Ovary (tissue), 9 donors: ENCODE measurements around the gene SLC25A1. TPM values are rescaled to one million over a fixed set of nuclear protein-coding genes. Genes with fewer than 3 reads are reported as not detected.

Experiments used
- DNase-seq, 5 donors: peaks; one replicate each; pipeline ENCODE4 v3.0.0-alpha.2; 2019 to 2020
- H3K27ac ChIP-seq, 2 donors: fragments of 200-600 bp; one replicate each; pipeline versions ENCODE4 v1.5.1 to v1.8.0; 2019 to 2022
- H3K27me3 ChIP-seq: fragments of 200-600 bp; one replicate; pipeline ENCODE4 v1.8.0; 2022
- H3K36me3 ChIP-seq: fragments of 200-600 bp; sonication (generic); one replicate; pipeline ENCODE4 v1.5.1; 2019
- H3K4me1 ChIP-seq: one replicate; pipeline ENCODE4 v1.8.1; 2013; ENCODE audit warnings: mild to moderate bottlenecking, moderate library complexity; ENCODE audit not compliant: insufficient read depth
- H3K4me3 ChIP-seq: fragments of 200-600 bp; sonication (generic); one replicate; pipeline ENCODE4 v1.5.1; 2017
- H3K9me3 ChIP-seq, 2 donors: fragments of 200-600 bp in 1 of 2; sonication (generic) in 1 of 2; one replicate each; pipeline versions ENCODE4 v1.5.1 to v1.8.1; 2013 to 2019; ENCODE audit warnings: mild to moderate bottlenecking in 1 of 2, moderate library complexity in 1 of 2
- EP300 ChIP-seq: sonication (generic); formaldehyde crosslinking; IDR thresholded peaks from one replicate; pipeline ENCODE4 v1.6.1; 2017; ENCODE audit warnings: antibody characterized with exemption
- POLR2A ChIP-seq: fragments of 450-650 bp; IDR thresholded peaks from one replicate; pipeline ENCODE4 v1.6.1; 2017; ENCODE audit warnings: antibody characterized with exemption, mild to moderate bottlenecking, moderate library complexity
- WGBS, 3 donors: extraction: QIAGEN DNeasy Blood & Tissue Kit in 1 of 3; methylation state at CpG; one replicate each; pipeline versions ENCODE4 v1.1.5 to v1.1.7; 2013 to 2017; 5-methylcytosine and 5-hydroxymethylcytosine counted together
- intact Hi-C, 4 donors: fragments of 100-400 bp; cut with DNase I; formaldehyde crosslinking; loops; one replicate each; pipeline versions ENCODE4 v1.11.0 to v1.15.1; 2022 to 2023
- polyA plus RNA-seq, 2 donors: library from polyadenylated mRNA; stranded (reverse); fragments of 200-250 nt in 1 of 2; fragments of 350-450 nt in 1 of 2; fragmentation: Illumina TruSeq in 1 of 2; extraction: RNeasy Lipid Tissue Mini Kit (QIAGEN cat#74804) in 1 of 2; gene quantifications; one replicate each; pipeline ENCODE4 v1.2.3, GENCODE V29; 2013 to 2014
- total RNA-seq, 7 donors: library from RNA; depleted of rRNA in 2 of 7; stranded (reverse); fragments of >200 nt in 2 of 7; fragmentation: NEBNext Ultra II Directional in 3 of 7; extraction: Animal tissue kit (Norgen Biotek cat#: 25700) in 3 of 7; gene quantifications; one replicate each; pipeline versions ENCODE4 v1.1.0 to v1.2.4, GENCODE V29; 2016 to 2023
- TF ChIP-seq, protein P1 (sequence below), 3 donors: fragments of 450-650 bp in 2 of 3; fragments of 200-600 bp in 1 of 3; IDR thresholded peaks; one replicate each; pipeline versions ENCODE4 v1.5.1 to v1.8.0; 2016 to 2022; ENCODE audit warnings: antibody characterized with exemption in 3 of 3, mild to moderate bottlenecking in 1 of 3
- donor health status: DM: no; HTN: no; CAD: no; lungs with moderate emphysema.
- donor health status: DM: no; HTN: no; CAD: no.
- donor health status: Bipolar disorder and iron deficiency.
- donor health status: DM: yes; HTN: yes; CAD: no.
- donor health status: DM: no; HTN: no; CAD: no.
- donor health status: DM: yes; HTN: yes; CAD: no.

SLC25A1 gene
- total and polyA plus RNA-seq, 9 donors, result 15.8 to 90.7 (median 63.9) TPM

DNA sequence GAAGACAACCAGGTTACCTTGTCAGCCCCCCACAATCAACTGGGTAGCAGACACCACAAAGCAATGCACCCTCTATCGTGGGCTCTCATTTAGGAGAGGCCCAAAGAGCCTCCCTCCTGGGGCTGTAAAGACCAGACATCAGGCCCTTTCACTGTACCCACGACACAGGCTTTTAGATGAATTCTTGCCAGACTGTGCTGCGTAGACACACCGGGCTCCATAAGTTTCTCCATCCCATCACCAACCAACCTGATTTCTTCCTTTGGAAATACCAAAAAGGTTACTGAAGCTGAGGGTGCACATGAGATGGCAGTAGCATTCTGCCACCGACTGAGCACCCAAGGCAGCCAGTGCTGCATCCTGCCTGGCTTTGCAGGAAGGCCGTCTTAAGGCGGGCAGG is 46.4 kb upstream of the SLC25A1 start:
- Histone ChIP-seq H3K9me3 (no peaks in the 10 kb centered on the region), H3K36me3 (no peaks in the 10 kb centered on the region)

DNA sequence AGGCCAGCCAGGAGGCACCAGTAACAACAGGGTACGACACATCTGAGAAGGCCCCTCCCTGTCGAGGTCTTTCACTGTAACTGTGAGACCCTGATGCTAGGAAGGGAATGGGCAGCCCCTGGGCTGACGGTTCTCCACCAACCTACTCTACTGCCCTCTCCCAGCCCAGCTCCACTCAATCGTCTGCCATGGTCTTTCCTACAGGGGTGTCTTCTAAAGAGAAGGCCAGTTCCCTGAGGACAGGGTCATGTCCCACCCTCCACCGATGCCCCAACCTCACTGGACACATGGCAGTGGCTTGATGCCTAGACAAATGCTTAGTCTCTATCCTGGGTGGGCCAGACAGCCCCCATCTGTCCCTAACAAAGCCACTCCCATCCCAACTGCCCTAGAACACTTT is 46.0 kb upstream of the SLC25A1 start:
- H3K9me3 ChIP-seq, result no peaks in the 10 kb centered on the region
- TF ChIP-seq POLR2A (no peak), EP300 (no peak)
- TF ChIP-seq, protein P1, sequence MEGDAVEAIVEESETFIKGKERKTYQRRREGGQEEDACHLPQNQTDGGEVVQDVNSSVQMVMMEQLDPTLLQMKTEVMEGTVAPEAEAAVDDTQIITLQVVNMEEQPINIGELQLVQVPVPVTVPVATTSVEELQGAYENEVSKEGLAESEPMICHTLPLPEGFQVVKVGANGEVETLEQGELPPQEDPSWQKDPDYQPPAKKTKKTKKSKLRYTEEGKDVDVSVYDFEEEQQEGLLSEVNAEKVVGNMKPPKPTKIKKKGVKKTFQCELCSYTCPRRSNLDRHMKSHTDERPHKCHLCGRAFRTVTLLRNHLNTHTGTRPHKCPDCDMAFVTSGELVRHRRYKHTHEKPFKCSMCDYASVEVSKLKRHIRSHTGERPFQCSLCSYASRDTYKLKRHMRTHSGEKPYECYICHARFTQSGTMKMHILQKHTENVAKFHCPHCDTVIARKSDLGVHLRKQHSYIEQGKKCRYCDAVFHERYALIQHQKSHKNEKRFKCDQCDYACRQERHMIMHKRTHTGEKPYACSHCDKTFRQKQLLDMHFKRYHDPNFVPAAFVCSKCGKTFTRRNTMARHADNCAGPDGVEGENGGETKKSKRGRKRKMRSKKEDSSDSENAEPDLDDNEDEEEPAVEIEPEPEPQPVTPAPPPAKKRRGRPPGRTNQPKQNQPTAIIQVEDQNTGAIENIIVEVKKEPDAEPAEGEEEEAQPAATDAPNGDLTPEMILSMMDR (IDR thresholded peaks at IDR 0.05), result no peak
- H3K36me3 ChIP-seq, result no peaks in the 10 kb centered on the region
- WGBS, 3 donors, result 92 to 94% (median 93%) methylated on average over 5 of the region's 5 CpGs
- H3K4me3 ChIP-seq, result no peak overlapping the region
- intact Hi-C loops, result no loop called here
- no peaks in the 10 kb centered on the region for H3K4me1 ChIP-seq
- no peaks in the 10 kb centered on the region for H3K27me3 ChIP-seq
- no peak for DNase-seq
- H3K27ac ChIP-seq, result no peak overlapping the region

More for the DNA sequence above, 46.4 kb upstream of the SLC25A1 start:
- 94 to 97% (median 96%) methylated on average over 7 of the region's 7 CpGs for WGBS, 3 donors
- DNase-seq, result no peak
- Histone ChIP-seq H3K4me3 (no peak overlapping the region), H3K4me1 (no peaks in the 10 kb centered on the region), H3K27ac (no peak overlapping the region), H3K27me3 (no peaks in the 10 kb centered on the region)
- intact Hi-C loops, result loop anchor here in 1 of 4 donors (1.0 kb wide), 1 partner anchor 29 kb away; no protein-coding TSS in a partner anchor
- TF ChIP-seq, protein P1 (IDR thresholded peaks at IDR 0.05), result no peak
- TF ChIP-seq EP300 (no peak), POLR2A (no peak)

DNA sequence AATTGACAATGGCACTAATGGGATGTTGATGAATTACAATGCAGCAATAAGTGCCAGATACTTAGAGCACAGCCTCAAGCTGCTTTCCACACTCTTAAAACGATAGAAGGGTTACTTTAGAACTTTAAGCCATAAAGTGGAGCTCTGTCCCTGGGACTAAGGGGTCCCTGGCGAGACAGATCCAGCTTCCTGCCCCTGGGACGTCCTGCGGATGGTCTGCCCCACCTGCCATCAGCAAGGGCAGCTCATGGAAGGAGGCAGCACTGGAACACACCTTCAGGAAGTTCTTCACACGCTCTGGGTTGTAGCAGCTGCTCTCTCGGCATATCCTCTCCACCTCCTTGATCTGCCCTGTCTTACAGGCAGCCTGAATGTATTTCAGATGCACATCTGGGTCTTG is 45.1 kb upstream of the SLC25A1 start:
- H3K9me3 ChIP-seq, result no peaks in the 10 kb centered on the region
- intact Hi-C loops, result no loop called here
- no peak overlapping the region for H3K27ac ChIP-seq
- no peaks in the 10 kb centered on the region for H3K4me1 ChIP-seq
- no peak for DNase-seq
- no peaks in the 10 kb centered on the region for H3K36me3 ChIP-seq
- WGBS, 3 donors, result 85 to 96% (median 88%) methylated on average over 6 of the region's 6 CpGs
- no peaks in the 10 kb centered on the region for H3K27me3 ChIP-seq
- no peak overlapping the region for H3K4me3 ChIP-seq
- no peak for TF ChIP-seq EP300
- TF ChIP-seq, protein P1 (IDR thresholded peaks at IDR 0.05), result no peak
- no peak for TF ChIP-seq POLR2A

DNA sequence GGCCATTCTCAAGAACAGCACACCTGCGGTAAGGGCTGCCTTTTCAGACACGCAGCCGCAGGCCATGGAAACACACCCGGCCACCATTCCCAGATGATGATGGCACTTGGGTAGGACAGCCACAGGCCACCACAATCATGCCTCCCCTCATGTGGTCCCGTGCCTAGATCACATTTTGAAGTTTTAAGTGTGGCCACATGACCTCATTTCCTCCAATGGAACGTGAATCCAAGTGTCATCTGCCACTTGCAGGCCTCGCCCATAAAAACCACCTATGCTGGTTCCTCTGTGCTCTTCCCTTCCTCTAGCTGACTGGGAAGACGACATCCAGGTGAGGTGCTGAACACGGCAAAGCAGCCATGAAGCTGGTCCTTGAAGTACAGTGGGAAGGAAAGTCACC is 44.6 kb upstream of the SLC25A1 start:
- intact Hi-C loops, result no loop called here
- Histone ChIP-seq H3K27me3 (no peaks in the 10 kb centered on the region), H3K4me3 (no peak overlapping the region), H3K9me3 (no peaks in the 10 kb centered on the region), H3K36me3 (no peaks in the 10 kb centered on the region), H3K27ac (no peak overlapping the region), H3K4me1 (no peaks in the 10 kb centered on the region)
- DNase-seq, result no peak
- 92 to 95% (median 93%) methylated on average over 9 of the region's 9 CpGs for WGBS, 3 donors
- TF ChIP-seq, protein P1 (IDR thresholded peaks at IDR 0.05), result no peak
- TF ChIP-seq POLR2A (no peak), EP300 (no peak)
